HG02623 (cell line): Measurements from ENCODE around the gene SPANXD.
"Not testable (repeated sequence)": the region's sequence is repeated elsewhere in the genome, so short reads cannot be mapped to it uniquely, and the experiment has no call there.

Experiments
- ATAC-seq: cut with Tn5 transposase; IDR thresholded peaks from one replicate; pipeline ENCODE4 v1.9.1; 2021; ENCODE audit warnings: moderate library complexity; ENCODE audit not compliant: unreplicated experiment

Gene SPANXD

DNA sequence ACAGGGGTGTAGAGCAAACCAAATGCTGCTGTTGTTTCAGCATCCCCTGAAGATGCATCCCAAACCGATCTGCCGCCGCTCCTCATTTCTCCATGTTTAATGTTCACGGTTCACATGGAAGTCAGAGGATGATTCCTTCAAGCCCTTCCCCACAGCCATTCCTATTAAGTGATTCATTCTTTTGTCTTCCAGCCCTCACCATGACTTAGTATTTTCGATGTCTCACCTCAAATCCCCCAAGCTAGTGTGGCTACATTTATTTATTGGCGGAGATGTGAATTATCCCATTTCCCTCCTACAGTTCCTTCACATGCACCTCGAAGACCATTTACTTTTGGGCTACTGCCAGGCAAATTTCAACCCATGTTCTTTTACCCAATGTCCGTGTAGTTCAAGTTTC is at the start of gene SPANXD:
Gene SPANXD, minus strand, starts transcription at position 101 of the 400 bp plus-strand sequence. CDS start 334 bp downstream, outside the sequence.
- not testable (repeated sequence) for ATAC-seq

DNA sequence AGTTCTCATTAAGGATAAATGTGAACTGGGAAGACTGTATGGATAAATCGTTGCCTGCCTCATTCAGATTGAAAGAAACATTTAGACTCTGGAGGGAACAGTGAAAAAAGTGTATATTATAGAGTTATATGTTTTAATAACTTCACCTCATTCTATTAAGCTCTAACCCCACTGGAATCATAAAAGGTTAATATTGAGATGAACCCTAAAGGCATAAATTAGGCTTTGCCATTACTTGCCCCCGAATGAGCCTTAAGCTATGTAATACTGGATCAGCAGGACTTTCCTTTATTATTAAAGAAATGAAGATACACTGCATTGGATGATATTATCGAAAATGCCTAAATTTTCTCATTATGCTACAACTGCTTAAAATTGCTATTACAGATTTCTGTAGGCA is 44.1 kb upstream of the SPANXD start:
- no peak for ATAC-seq

- ATAC-seq = no peak
Observed at GRCh38 chrX:141736656-141737055, 38.1 kb upstream of the SPANXD start.

DNA sequence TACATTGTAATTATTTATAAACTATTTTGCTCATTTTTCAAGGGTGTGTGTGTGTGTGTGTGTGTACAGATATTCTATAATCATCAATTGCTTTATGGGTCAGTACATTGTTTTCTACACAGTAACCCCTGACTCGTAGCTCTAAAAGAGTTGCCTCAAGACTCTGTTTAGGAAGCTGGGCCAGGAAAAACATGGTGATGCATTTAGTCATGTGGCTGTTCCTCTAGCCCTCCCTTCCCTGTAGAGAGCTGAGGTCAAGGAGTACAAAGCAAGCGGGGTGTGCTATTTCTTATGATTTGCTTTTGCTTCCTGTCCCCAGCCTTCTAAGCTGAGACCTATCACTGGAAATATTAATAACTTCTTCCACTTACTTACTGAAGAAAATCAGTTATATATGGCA is 34.8 kb upstream of the SPANXD start:
- no peak for ATAC-seq

- no peak for ATAC-seq
Observed at GRCh38 chrX:141732031-141732430, 33.5 kb upstream of the SPANXD start.

- no peak for ATAC-seq
Observed at GRCh38 chrX:141724186-141724585, 25.6 kb upstream of the SPANXD start.

GRCh38 chrX:141714680-141715079 is 16.1 kb upstream of the SPANXD start:
- ATAC-seq = no peak

- ATAC-seq = no peak
Observed at GRCh38 chrX:141701072-141701471, 2.5 kb upstream of the SPANXD start.

GRCh38 chrX:141673946-141674345 is 24.6 kb downstream of the SPANXD start:
- no peak for ATAC-seq

DNA sequence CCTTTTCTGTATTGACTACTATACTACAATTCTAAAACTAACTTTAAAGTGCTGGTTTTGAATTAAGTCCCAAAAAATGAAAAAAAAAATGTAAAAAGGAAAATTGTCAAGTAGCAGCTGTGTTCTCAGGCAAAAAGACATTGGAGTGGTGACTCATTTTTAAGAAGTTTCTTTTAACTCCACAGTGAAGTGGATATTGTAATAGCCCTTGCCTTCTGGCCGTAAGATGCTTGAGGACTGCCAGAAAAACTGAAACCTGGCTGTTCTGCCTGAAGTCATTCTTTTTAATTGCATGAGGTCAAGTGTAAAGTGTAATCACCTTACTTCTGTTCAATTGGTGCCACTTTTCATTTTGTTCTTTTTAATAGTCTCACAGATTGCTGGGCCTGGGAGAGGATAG is 28.9 kb downstream of the SPANXD start:
- no peak for ATAC-seq

DNA sequence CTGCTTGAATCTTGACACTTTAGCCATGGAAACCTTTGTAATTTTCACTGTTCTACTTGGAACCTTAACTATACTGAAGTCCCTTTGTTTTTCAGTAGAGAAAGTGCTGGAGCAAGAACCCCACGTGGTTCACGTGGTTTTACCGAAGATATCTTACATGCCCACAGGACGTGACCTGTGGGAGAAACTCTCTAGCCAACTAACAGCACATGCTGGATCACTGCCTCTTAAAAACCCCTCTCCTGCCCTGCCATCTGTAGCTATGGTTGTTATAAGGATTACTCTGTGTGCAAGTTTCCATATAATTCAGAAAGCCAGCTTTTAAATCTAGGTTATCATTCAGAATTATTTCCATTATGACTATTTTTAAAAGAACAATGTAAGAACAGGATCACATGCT is 30.2 kb downstream of the SPANXD start:
- no peak for ATAC-seq

DNA sequence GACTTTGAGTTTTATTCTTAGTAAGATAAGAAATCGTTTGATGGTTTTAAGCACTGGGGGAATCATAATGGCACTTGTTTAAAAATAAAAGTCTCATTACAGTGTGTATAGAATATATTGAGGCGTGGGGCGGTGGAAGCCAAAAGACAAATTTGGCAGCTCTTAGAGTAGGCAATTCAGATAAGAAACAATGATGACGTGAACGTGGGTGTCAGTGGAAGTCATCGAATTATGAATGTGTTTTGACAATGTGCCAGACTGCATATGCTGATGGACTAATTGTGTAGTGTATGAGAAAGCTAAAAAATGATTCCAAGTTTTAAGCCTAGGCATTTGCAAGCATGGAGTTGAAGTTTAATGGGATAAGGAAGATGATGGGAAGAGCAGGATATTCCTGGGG is 35.8 kb downstream of the SPANXD start:
- ATAC-seq = no peak

- no peak for ATAC-seq
Observed at GRCh38 chrX:141652286-141652685, 46.3 kb downstream of the SPANXD start.
